ENCODE data around the gene CTNND2. TPM values are rescaled to one million over a fixed set of nuclear protein-coding genes. Genes with fewer than 3 reads are reported as not detected.

The CTNND2 gene
- polyA plus RNA-seq, 1 experiment, result not detected

DNA sequence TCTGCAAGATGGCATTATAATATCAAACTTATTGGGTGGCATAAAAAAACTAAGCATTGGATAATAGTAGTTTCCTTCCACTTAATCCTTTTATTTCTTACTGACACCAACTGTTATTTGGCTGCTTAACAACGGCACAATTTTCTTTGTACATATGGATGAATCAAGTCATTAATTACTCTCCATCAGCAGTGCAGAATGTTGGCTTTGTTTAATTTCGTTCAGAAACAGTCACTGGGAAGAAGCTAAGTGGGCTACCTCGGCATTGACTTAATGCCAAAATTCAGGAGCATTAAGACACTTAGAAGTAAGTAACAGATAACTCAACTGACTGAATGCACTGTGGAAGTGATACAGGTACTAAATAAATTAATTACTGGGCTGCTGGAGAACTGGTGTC lies 460.4 kb downstream of the CTNND2 start:
- Histone ChIP-seq H3K9me3 (ENCODE audit: control insufficient read depth, insufficient read depth, low read length) (peaks cover 29% of the 10 kb centered on the region), H3K27ac (ENCODE audit: low read depth, low read length) (no peak overlapping the region), H3K27me3 (ENCODE audit: control insufficient read depth, insufficient read depth, low read length) (no peaks in the 10 kb centered on the region), H3K4me3 (ENCODE audit: low read depth, low read length) (no peak overlapping the region)
- no peak for DNase-seq (ENCODE audit: low read depth, low spot score)
- TF ChIP-seq, protein P1, sequence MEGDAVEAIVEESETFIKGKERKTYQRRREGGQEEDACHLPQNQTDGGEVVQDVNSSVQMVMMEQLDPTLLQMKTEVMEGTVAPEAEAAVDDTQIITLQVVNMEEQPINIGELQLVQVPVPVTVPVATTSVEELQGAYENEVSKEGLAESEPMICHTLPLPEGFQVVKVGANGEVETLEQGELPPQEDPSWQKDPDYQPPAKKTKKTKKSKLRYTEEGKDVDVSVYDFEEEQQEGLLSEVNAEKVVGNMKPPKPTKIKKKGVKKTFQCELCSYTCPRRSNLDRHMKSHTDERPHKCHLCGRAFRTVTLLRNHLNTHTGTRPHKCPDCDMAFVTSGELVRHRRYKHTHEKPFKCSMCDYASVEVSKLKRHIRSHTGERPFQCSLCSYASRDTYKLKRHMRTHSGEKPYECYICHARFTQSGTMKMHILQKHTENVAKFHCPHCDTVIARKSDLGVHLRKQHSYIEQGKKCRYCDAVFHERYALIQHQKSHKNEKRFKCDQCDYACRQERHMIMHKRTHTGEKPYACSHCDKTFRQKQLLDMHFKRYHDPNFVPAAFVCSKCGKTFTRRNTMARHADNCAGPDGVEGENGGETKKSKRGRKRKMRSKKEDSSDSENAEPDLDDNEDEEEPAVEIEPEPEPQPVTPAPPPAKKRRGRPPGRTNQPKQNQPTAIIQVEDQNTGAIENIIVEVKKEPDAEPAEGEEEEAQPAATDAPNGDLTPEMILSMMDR (IDR thresholded peaks at IDR 0.05; ENCODE audit: low read depth, low read length), result no peak
- ChIA-PET POLR2A (no interaction called here), CTCF (no interaction called here)

DNA sequence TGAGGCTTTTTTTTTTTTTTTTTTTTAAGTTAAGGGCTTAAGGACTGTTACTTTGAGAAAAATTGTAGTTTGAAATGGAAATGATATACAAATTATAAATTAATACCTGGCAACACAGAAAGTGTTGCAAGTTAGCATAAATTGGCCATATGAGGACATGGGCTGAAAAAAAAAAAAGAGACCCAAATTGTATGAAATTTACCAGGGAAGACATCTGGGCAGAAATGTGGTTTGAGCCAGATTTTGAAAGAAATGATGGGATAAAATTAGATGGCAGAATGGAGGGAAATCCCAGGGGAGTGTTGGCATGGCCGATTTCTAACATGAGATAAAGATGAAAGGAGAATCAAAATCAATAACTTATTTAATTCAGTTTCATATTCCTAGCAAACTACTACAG lies 472.1 kb downstream of the CTNND2 start:
- CTCF ChIA-PET, result no interaction called here
- POLR2A ChIA-PET, result no interaction called here
- no peak for DNase-seq (ENCODE audit: low read depth, low spot score)

DNA sequence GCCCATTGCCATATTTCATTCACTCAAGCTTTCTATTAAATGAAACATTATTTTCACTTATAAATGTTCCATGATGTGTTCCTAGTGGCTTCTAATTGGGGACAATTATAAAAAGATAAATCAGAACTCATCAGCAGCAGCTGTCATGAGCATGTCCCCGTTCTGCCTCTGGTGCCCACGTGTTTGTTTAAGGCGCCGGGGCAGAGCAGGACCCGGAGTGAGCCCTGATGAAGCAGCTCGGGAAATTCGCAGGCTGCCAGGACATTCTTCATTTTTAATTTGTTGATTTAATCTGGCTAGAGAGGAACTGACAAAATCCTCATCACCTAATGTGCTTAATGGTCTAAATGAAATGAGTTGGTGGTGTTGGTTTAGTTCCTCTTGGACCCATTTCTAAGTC lies 475.0 kb downstream of the CTNND2 start:
- TF ChIP-seq, protein P1 (IDR thresholded peaks at IDR 0.05; ENCODE audit: low read depth, low read length), result no peak
- DNase-seq (ENCODE audit: low read depth, low spot score), result no peak

More for the DNA sequence above, 472.1 kb downstream of the CTNND2 start:
- Histone ChIP-seq H3K27ac (ENCODE audit: low read depth, low read length) (no peak overlapping the region), H3K9me3 (ENCODE audit: control insufficient read depth, insufficient read depth, low read length) (peaks cover 7% of the 10 kb centered on the region), H3K27me3 (ENCODE audit: control insufficient read depth, insufficient read depth, low read length) (no peaks in the 10 kb centered on the region), H3K4me3 (ENCODE audit: low read depth, low read length) (no peak overlapping the region)
- TF ChIP-seq, protein P1 (IDR thresholded peaks at IDR 0.05; ENCODE audit: low read depth, low read length), result no peak

DNA sequence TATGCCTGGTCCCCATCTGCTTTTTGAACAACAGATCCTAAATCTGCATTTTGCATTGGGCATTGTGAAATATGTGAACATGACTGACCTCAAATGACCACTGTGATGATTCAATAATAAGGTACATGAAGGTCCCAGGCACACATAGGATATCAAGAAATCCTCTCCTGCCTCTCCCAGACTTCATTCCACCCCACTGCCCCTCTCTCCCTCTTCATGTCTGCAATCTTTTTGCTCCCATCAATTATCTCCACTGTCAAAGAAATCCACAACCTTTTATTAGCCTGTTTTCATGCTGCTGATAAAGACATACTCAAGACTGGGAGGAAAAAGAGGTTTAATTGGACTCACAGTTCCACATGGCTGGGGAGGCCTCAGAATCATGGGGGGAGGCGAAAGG lies 476.7 kb downstream of the CTNND2 start:
- no peak overlapping the region for H3K27ac ChIP-seq (ENCODE audit: low read depth, low read length)
- no peaks in the 10 kb centered on the region for H3K27me3 ChIP-seq (ENCODE audit: control insufficient read depth, insufficient read depth, low read length)
- TF ChIP-seq, protein P1 (IDR thresholded peaks at IDR 0.05; ENCODE audit: low read depth, low read length), result no peak
- H3K4me3 ChIP-seq (ENCODE audit: low read depth, low read length), result no peak overlapping the region
- POLR2A ChIA-PET, result no interaction called here
- CTCF ChIA-PET, result no interaction called here
- peaks cover 3% of the 10 kb centered on the region for H3K9me3 ChIP-seq (ENCODE audit: control insufficient read depth, insufficient read depth, low read length)
- no peak for DNase-seq (ENCODE audit: low read depth, low spot score)

More for the DNA sequence above, 475.0 kb downstream of the CTNND2 start:
- no peak overlapping the region for H3K4me3 ChIP-seq (ENCODE audit: low read depth, low read length)
- peaks cover 3% of the 10 kb centered on the region for H3K9me3 ChIP-seq (ENCODE audit: control insufficient read depth, insufficient read depth, low read length)
- H3K27me3 ChIP-seq (ENCODE audit: control insufficient read depth, insufficient read depth, low read length), result no peaks in the 10 kb centered on the region
- ChIA-PET CTCF (no interaction called here), POLR2A (no interaction called here)
- no peak overlapping the region for H3K27ac ChIP-seq (ENCODE audit: low read depth, low read length)

DNA sequence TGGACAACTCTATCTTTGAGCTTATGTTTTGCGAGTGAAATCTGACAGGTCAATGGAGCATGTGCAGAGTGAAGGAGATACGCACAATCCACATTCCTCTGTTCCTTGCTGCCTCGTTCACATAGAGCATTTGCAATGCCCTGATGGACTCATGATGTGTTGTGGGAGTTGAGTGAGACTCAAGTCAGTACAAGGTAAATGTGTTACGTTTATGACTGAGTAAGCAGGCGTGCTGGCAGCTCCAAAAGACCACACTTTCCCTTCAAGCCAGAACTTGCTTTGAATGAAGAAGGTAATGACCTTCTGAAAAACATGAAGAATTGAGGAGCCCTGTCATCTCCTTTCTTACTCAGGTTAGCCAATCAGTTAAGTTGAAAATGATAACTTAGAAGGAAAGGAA lies 477.8 kb downstream of the CTNND2 start:
- H3K27me3 ChIP-seq (ENCODE audit: control insufficient read depth, insufficient read depth, low read length), result no peaks in the 10 kb centered on the region
- ChIA-PET POLR2A (no interaction called here), CTCF (no interaction called here)
- no peak for DNase-seq (ENCODE audit: low read depth, low spot score)
- no peak overlapping the region for H3K27ac ChIP-seq (ENCODE audit: low read depth, low read length)
- H3K4me3 ChIP-seq (ENCODE audit: low read depth, low read length), result no peak overlapping the region
- TF ChIP-seq, protein P1 (IDR thresholded peaks at IDR 0.05; ENCODE audit: low read depth, low read length), result no peak
- H3K9me3 ChIP-seq (ENCODE audit: control insufficient read depth, insufficient read depth, low read length), result peaks cover 1% of the 10 kb centered on the region
